GM19023 (cell line): ENCODE results near the gene EXOC4.

ENCODE experiments used
- ATAC-seq: cut with Tn5 transposase; IDR thresholded peaks from one replicate; pipeline ENCODE4 v1.9.1; 2021; ENCODE audit warnings: mild to moderate bottlenecking, moderate library complexity; ENCODE audit not compliant: unreplicated experiment

Gene EXOC4

GRCh38 chr7:133654547-133654946, 401.7 kb downstream of the EXOC4 start:
- ATAC-seq = no peak

- ATAC-seq = no peak
Observed at GRCh38 chr7:133662276-133662675, 409.4 kb downstream of the EXOC4 start.

- no peak for ATAC-seq
Observed at GRCh38 chr7:133662830-133663229, 410.0 kb downstream of the EXOC4 start.

- ATAC-seq = no peak
Observed at GRCh38 chr7:133664528-133664927, 411.6 kb downstream of the EXOC4 start.

GRCh38 chr7:133668296-133669060, 415.6 kb downstream of the EXOC4 start:
- ATAC-seq = no peak

- ATAC-seq = no peak
Observed at GRCh38 chr7:133669061-133669455, 416.2 kb downstream of the EXOC4 start.

- ATAC-seq = no peak
Observed at GRCh38 chr7:133670250-133670649, 417.4 kb downstream of the EXOC4 start.

- ATAC-seq = no peak
Observed at GRCh38 chr7:133672866-133673265, 420.0 kb downstream of the EXOC4 start.

- ATAC-seq = no peak
Observed at GRCh38 chr7:133674079-133674763, 421.3 kb downstream of the EXOC4 start.

GRCh38 chr7:133675510-133676218, 422.8 kb downstream of the EXOC4 start:
- ATAC-seq = no peak

- no peak for ATAC-seq
Observed at GRCh38 chr7:133676805-133677370, 424.0 kb downstream of the EXOC4 start.

GRCh38 chr7:133678137-133678814, 425.4 kb downstream of the EXOC4 start:
- ATAC-seq = no peak

- ATAC-seq = no peak
Observed at GRCh38 chr7:133679977-133680376, 427.1 kb downstream of the EXOC4 start.

- ATAC-seq = no peak
Observed at GRCh38 chr7:133681529-133681928, 428.7 kb downstream of the EXOC4 start.

- no peak for ATAC-seq
Observed at GRCh38 chr7:133682364-133683181, 429.7 kb downstream of the EXOC4 start.

GRCh38 chr7:133683182-133683454, 430.2 kb downstream of the EXOC4 start:
- ATAC-seq = no peak

- ATAC-seq = no peak
Observed at GRCh38 chr7:133688483-133689239, 435.8 kb downstream of the EXOC4 start.

GRCh38 chr7:133690740-133691139, 437.9 kb downstream of the EXOC4 start:
- no peak for ATAC-seq

- ATAC-seq = no peak
Observed at GRCh38 chr7:133691727-133692610, 439.1 kb downstream of the EXOC4 start.
